ENCODE measurements around the gene ACSS2.

- TF ChIP-seq ZNF274 (IDR thresholded peaks at IDR 0.05; ENCODE audit: low read depth, low read length), result no peak
- TF ChIP-seq YY1 (IDR thresholded peaks at IDR 0.05; ENCODE audit: insufficient read depth, insufficient read length), result no peak
Measured at GRCh38 chr20:34834459-34834893, 41.9 kb upstream of the ACSS2 start.

Measured in NT2/D1 (cell line).